ENCODE measurements around the gene DCDC2.

- TF ChIP-seq CTCF (IDR thresholded peaks at IDR 0.05) (no peak), EZH2 (IDR thresholded peaks at IDR 0.05; ENCODE audit: borderline replicate concordance, insufficient read depth, low read depth, low read length, poor library complexity, severe bottlenecking) (no peak)
Observed at GRCh38 chr6:24238700-24239099, 119.2 kb downstream of the DCDC2 start.
